Measurements from ENCODE around the gene FRAS1. TPM values are rescaled to one million over a fixed set of nuclear protein-coding genes. Genes with fewer than 3 reads are reported as not detected.

The FRAS1 gene
- total and polyA plus RNA-seq, 2 donors (not counting 3 experiments of a cell fraction or from before 2014, with no cell fraction given) = 1.4 to 3.6 TPM

GRCh38 chr4:78129383-78130108 lies 72.4 kb downstream of the FRAS1 start:
- H2AFZ ChIP-seq (ENCODE audit: low read depth, low read length) = no peak overlapping the region
- no peaks in the 10 kb centered on the region for H3K9me1 ChIP-seq (replicated peaks; ENCODE audit: control insufficient read depth, extremely low read depth, insufficient read depth, low read length)
- no peak overlapping the region for H3K4me2 ChIP-seq (ENCODE audit: insufficient read depth, low read length)
- no peaks in the 10 kb centered on the region for H3K36me3 ChIP-seq (ENCODE audit: control insufficient read depth in 2 of 2, extremely low read depth in 1 of 2, insufficient read depth in 2 of 2, low read length in 2 of 2)
- no peaks in the 10 kb centered on the region for H3K4me1 ChIP-seq (ENCODE audit: control insufficient read depth, extremely low read depth, insufficient read depth, low read length)
- BruUV-seq (replicated peaks) = no TSS peak
- H3K4me3 ChIP-seq (replicated peaks in 1 of 3; ENCODE audit: insufficient read depth in 1 of 3, low read depth in 1 of 3, low read length in 3 of 3) = no peak overlapping the region
- no peak for TF ChIP-seq MYC (IDR thresholded peaks at IDR 0.05; ENCODE audit: low read depth, low read length)
- TF ChIP-seq EZH2 (IDR thresholded peaks at IDR 0.05; ENCODE audit: borderline replicate concordance, low read depth, low read length, severe bottlenecking) = no peak
- TF ChIP-seq POLR2AphosphoS5 (IDR thresholded peaks at IDR 0.05; ENCODE audit: insufficient read depth, low read depth, low read length) = no peak
- TF ChIP-seq JUN (IDR thresholded peaks at IDR 0.05; ENCODE audit: borderline replicate concordance, insufficient read depth, insufficient read length, low read depth) = no peak
- no peak for TF ChIP-seq CTCF (IDR thresholded peaks at IDR 0.05; ENCODE audit: extremely low read depth in 1 of 2, insufficient read depth in 1 of 2, low read depth in 1 of 2, low read length in 2 of 2)
- TF ChIP-seq POLR2A (IDR thresholded peaks at IDR 0.05; ENCODE audit: low read depth, low read length) = no peak
- TF ChIP-seq GATA2 (IDR thresholded peaks at IDR 0.05; ENCODE audit: insufficient read depth, insufficient read length, low read depth, low read length) = no peak
- no peak for TF ChIP-seq MAX (IDR thresholded peaks at IDR 0.05; ENCODE audit: insufficient read depth, insufficient read length)
- no peak for TF ChIP-seq FOS (IDR thresholded peaks at IDR 0.05; ENCODE audit: borderline replicate concordance, insufficient read depth, low read length)
- no peak overlapping the region for H3K9ac ChIP-seq (replicated peaks; ENCODE audit: extremely low read depth, insufficient read depth, low read length)
- no peaks in the 10 kb centered on the region for H3K79me2 ChIP-seq (ENCODE audit: control insufficient read depth, insufficient read depth, low read length)
- no peaks in the 10 kb centered on the region for H4K20me1 ChIP-seq (replicated peaks; ENCODE audit: control insufficient read depth, extremely low read depth, insufficient read depth, low read length)
- no peaks in the 10 kb centered on the region for H3K9me3 ChIP-seq (replicated peaks; ENCODE audit: control insufficient read depth, insufficient read depth, low read length)
- H3K27me3 ChIP-seq (ENCODE audit: control insufficient read depth in 2 of 2, insufficient read depth in 2 of 2, low read length in 2 of 2) = no peaks in the 10 kb centered on the region
- ChIA-PET CTCF (no interaction called here), POLR2A (no interaction called here)
- intact Hi-C loops (cut with micrococcal nuclease) (no loop called here), dilution Hi-C loops (cut with MboI; ENCODE audit: extremely low pct_ligation_motif_present, low sequenced_read_pairs) (no loop called here)
- FAIRE-seq (no peak), DNase-seq (ENCODE audit: low read depth, low spot score) (no peak)
- H3K27ac ChIP-seq (ENCODE audit: insufficient read depth, low read depth, low read length) = no peak overlapping the region

All from endothelial cell of umbilical vein (primary cell).